Measurements from ENCODE around the gene F2R. TPM values are rescaled to one million over a fixed set of nuclear protein-coding genes. Genes with fewer than 3 reads are reported as not detected.

The F2R gene
- total and polyA plus RNA-seq, 2 of the 13 experiments (the other 11 are each of a cell fraction or from before 2014, with no cell fraction given), result 8.3 to 12.3 TPM

GRCh38 chr5:76677849-76678472 is 38.0 kb upstream of the F2R start:
- FAIRE-seq (no peak), ATAC-seq (no peak), DNase-seq (ENCODE audit: low spot score) (no peak)
- no peak overlapping the region for H3K9ac ChIP-seq (ENCODE audit: insufficient read depth, low read depth, low read length)
- H3K4me2 ChIP-seq (ENCODE audit: low read depth, low read length), result no peak overlapping the region
- no peaks in the 10 kb centered on the region for H4K20me1 ChIP-seq (ENCODE audit: insufficient read depth, low read length)
- WGBS (ENCODE audit: low lambda C conversion rate), result 94% methylated on average over 8 of the region's 8 CpGs
- H3K4me3 ChIP-seq (replicated peaks in 1 of 3; ENCODE audit: insufficient read depth in 1 of 3, low read depth in 2 of 3, low read length in 3 of 3), result no peak overlapping the region
- TF ChIP-seq ZNF138 (CRISPR knock-in tag; IDR thresholded peaks at IDR 0.05; ENCODE audit: low read depth), result no peak
- TF ChIP-seq ZNF451 (CRISPR knock-in tag; IDR thresholded peaks at IDR 0.05), result no peak
- TF ChIP-seq BCL6 (CRISPR knock-in tag; IDR thresholded peaks at IDR 0.05), result no peak
- TF ChIP-seq BRCA1 (CRISPR knock-in tag; IDR thresholded peaks at IDR 0.05), result no peak
- no peak for TF ChIP-seq CEBPB (IDR thresholded peaks at IDR 0.05; ENCODE audit: borderline replicate concordance, low read depth, low read length)
- no peak for TF ChIP-seq ZNF576 (CRISPR knock-in tag; IDR thresholded peaks at IDR 0.05)
- TF ChIP-seq CREM (IDR thresholded peaks at IDR 0.05), result no peak
- TF ChIP-seq CREM (CRISPR knock-in tag; IDR thresholded peaks at IDR 0.05), result no peak
- TF ChIP-seq ZNF816 (CRISPR knock-in tag; IDR thresholded peaks at IDR 0.05; ENCODE audit: borderline replicate concordance), result no peak
- TF ChIP-seq ZNF280D (CRISPR knock-in tag; IDR thresholded peaks at IDR 0.05), result no peak
- no peak for TF ChIP-seq ZFP90 (CRISPR knock-in tag; IDR thresholded peaks at IDR 0.05; ENCODE audit: borderline replicate concordance)
- no TSS peak for BruUV-seq (replicated peaks)
- in situ Hi-C loops (cut with HindIII; ENCODE audit: extremely low pct_ligation_motif_present, low pct_unique_long_range_greater_than_20kb), result no loop called here
- no peaks in the 10 kb centered on the region for H3K79me2 ChIP-seq (ENCODE audit: insufficient read depth, low read length)
- H3K36me3 ChIP-seq (replicated peaks in 1 of 2; ENCODE audit: control insufficient read depth in 1 of 2, insufficient read depth in 2 of 2, low read length in 2 of 2), result peaks cover 5 to 25% of the 10 kb centered on the region in 2 experiments; a peak in 4 of 5 replicates
- no peaks in the 10 kb centered on the region for H3K27me3 ChIP-seq (ENCODE audit: control insufficient read depth in 1 of 2, insufficient read depth in 2 of 2, low read length in 2 of 2)
- CTCF ChIA-PET (ENCODE audit: low intra/inter-chr PET ratio, low total read pairs), result no interaction called here
- H3K9me3 ChIP-seq (ENCODE audit: low read length), result no peaks in the 10 kb centered on the region
- POLR2A ChIA-PET, result no interaction called here
- no peak overlapping the region for H3K27ac ChIP-seq (ENCODE audit: extremely low read length, insufficient read depth, low read length)
- intact Hi-C loops (cut with micrococcal nuclease; ENCODE audit: unreplicated experiment), result no loop called here
- H3K4me1 ChIP-seq (ENCODE audit: insufficient read depth, low read length), result peaks cover 8% of the 10 kb centered on the region
- H2AFZ ChIP-seq (ENCODE audit: low read length), result no peak overlapping the region
